ENCODE data around the gene KCNQ5.

Gene KCNQ5

GRCh38 chr6:72792692-72793091, 170.8 kb downstream of the KCNQ5 start:
- no peak for DNase-seq (ENCODE audit: low read depth in 3 of 3, low spot score in 1 of 3)

GRCh38 chr6:72793641-72794395, 172.0 kb downstream of the KCNQ5 start:
- no peak for DNase-seq (ENCODE audit: low read depth in 3 of 3, low spot score in 1 of 3)

GRCh38 chr6:72798196-72798595, 176.3 kb downstream of the KCNQ5 start:
- no peak for DNase-seq (ENCODE audit: low read depth in 3 of 3, low spot score in 1 of 3)

GRCh38 chr6:72809746-72810379, 188.0 kb downstream of the KCNQ5 start:
- DNase-seq (ENCODE audit: low read depth in 3 of 3, low spot score in 1 of 3) = no peak

- DNase-seq (ENCODE audit: low read depth in 3 of 3, low spot score in 1 of 3) = no peak
These were observed 188.9 kb downstream of the KCNQ5 start for GRCh38 chr6:72810571-72811280.

GRCh38 chr6:72811971-72812421, 190.1 kb downstream of the KCNQ5 start:
- DNase-seq (ENCODE audit: low read depth in 3 of 3, low spot score in 1 of 3) = no peak

- no peak for DNase-seq (ENCODE audit: low read depth in 3 of 3, low spot score in 1 of 3)
These were observed 192.1 kb downstream of the KCNQ5 start for GRCh38 chr6:72813807-72814596.

- no peak for DNase-seq (ENCODE audit: low read depth in 3 of 3, low spot score in 1 of 3)
These were observed 194.2 kb downstream of the KCNQ5 start for GRCh38 chr6:72816022-72816421.

GRCh38 chr6:72817208-72817607, 195.3 kb downstream of the KCNQ5 start:
- no peak for DNase-seq (ENCODE audit: low read depth in 3 of 3, low spot score in 1 of 3)

- DNase-seq (ENCODE audit: low read depth in 3 of 3, low spot score in 1 of 3) = no peak
These were observed 197.7 kb downstream of the KCNQ5 start for GRCh38 chr6:72819609-72820008.

- DNase-seq (ENCODE audit: low read depth in 3 of 3, low spot score in 1 of 3) = no peak
These were observed 198.3 kb downstream of the KCNQ5 start for GRCh38 chr6:72820153-72820552.

GRCh38 chr6:72820906-72821305, 199.0 kb downstream of the KCNQ5 start:
- DNase-seq (ENCODE audit: low read depth in 3 of 3, low spot score in 1 of 3) = no peak

GRCh38 chr6:72822023-72822422, 200.2 kb downstream of the KCNQ5 start:
- DNase-seq (ENCODE audit: low read depth in 3 of 3, low spot score in 1 of 3) = no peak

- DNase-seq (ENCODE audit: low read depth in 3 of 3, low spot score in 1 of 3) = no peak
These were observed 200.8 kb downstream of the KCNQ5 start for GRCh38 chr6:72822691-72823090.

- DNase-seq (ENCODE audit: low read depth in 3 of 3, low spot score in 1 of 3) = no peak
These were observed 203.0 kb downstream of the KCNQ5 start for GRCh38 chr6:72824833-72825232.

GRCh38 chr6:72825315-72825911, 203.5 kb downstream of the KCNQ5 start:
- DNase-seq (ENCODE audit: low read depth in 3 of 3, low spot score in 1 of 3) = no peak

GRCh38 chr6:72826037-72826436, 204.2 kb downstream of the KCNQ5 start:
- no peak for DNase-seq (ENCODE audit: low read depth in 3 of 3, low spot score in 1 of 3)

- no peak for DNase-seq (ENCODE audit: low read depth in 3 of 3, low spot score in 1 of 3)
These were observed 205.0 kb downstream of the KCNQ5 start for GRCh38 chr6:72826744-72827438.

GRCh38 chr6:72828904-72829303, 207.0 kb downstream of the KCNQ5 start:
- DNase-seq (ENCODE audit: low read depth in 3 of 3, low spot score in 1 of 3) = no peak

- DNase-seq (ENCODE audit: low read depth in 3 of 3, low spot score in 1 of 3) = no peak
These were observed 210.4 kb downstream of the KCNQ5 start for GRCh38 chr6:72832271-72832670.
